HUDEP-2 (cell line): ENCODE measurements around the gene PIAS1.
A peak's percentile ranks its signal among the peaks of the same experiment; 100 is the strongest.
"Not testable (repeated sequence)": the region's sequence is repeated elsewhere in the genome, so short reads cannot be mapped to it uniquely, and the experiment has no call there.

Source experiments
- DNase-seq, 76 experiments: peaks; one replicate each; lab custom pipeline; 2025; ENCODE audit not compliant: unreplicated experiment in 76 of 76; lab: John Stamatoyannopoulos, UW

PIAS1 gene

GRCh38 chr15:68229386-68230156 lies 175.5 kb downstream of the PIAS1 start, which contains the start of gene CLN6:
Gene CLN6 (minus strand): TSS chr15:68229728. CDS start chr15:68229584, 144 bp downstream.
- peak in 73 of 76 experiments; percentile 5 to 93 (median 71) for DNase-seq

DNA sequence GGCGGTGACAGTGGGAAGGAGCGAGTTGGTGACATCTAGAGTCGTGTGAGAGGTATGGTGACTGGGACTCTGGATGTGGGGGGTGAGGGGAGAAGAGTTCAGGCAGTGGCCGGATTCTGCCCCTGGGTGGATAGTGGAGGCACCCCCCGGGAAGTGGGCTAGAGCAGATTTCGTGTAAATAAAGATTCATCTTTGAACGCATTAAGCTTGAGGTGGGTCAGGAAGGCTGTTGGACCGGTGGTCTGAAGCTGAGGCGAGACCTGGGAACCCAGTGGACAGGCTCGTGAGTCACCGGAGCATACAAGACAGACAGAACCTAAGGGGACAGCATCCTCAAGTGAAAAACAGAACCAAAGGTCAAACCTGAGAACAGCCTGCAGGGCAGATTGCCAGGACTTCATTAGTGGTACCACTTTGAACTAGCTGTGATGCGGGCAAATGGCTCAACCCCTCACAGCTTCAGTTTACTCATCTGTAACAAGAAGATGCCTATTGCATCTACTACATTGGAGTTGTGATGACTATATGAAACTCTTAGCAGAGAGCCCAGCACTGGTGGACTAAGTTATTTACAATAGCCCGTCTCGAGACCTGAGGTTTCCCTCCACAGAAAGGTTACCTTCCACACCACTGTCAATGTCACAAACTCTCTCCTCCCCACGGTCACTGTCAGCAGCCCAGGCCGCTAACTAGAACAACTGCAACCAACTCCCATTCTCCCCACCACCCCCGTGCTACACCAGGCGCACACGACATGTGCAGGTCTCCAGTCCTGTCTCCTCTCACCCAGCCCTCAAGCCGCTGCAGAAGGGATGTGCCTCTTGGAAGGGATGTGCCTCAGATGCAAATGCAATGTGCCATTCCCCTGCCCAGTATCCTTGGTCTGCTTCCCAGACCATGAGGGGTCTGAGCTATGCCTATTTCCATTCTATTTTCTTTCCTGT lies 176.3 kb downstream of the PIAS1 start:
- peak in 1 of 76 experiments; percentile 29 for DNase-seq

DNA sequence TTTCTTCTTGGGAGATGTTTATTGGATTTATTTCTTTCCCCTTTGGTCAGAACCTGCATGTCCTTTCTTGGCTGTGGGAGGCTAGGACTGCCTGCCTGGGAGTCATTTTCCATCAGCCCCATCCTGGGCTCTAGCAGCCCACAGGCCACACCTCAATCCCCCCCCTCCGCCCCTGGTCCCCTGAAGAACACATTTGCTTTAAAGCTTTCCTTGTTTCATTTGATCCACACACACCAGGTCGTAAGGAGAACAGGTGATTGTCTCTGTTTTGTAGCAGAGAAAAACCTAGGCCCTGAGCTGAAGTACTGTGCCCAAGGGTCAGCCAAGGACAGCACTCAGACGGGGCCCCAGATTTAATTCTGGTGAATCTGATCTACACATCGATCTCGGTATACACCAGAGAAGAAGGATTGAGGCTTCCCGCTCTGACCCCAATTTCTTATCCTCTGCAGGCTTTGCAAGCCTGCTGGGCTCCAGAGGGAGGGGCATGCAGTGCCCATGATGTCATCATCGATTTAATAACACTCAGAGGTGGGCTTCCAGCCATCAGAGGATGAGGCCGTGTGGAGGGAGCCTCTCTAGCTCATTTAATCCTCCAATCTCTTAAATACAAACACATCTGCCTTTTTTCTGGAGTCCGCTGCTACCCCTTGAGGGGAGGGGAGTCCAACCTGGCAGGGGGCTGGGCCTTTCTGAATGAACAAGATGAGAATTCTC lies 177.1 kb downstream of the PIAS1 start:
- DNase-seq = no peak

DNA sequence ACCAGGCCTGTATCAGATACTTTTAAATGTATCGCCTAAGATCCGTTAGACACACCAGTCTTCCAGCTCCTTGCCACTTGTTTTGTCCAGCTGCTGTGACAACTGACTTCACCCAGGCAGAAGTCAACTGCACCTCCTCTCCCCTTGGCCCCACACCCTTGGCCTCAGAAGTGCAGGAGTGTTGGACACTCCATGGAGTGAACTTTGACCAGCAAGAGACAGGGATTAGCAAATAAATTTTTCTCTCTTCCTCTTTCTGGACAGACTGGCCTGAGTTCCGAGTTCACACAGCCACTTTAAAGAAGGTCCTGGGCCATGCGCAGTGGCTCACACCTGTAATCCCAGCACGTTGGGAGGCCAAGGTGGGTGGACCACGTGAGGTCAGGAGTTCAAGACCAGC lies 178.3 kb downstream of the PIAS1 start:
- DNase-seq = no peak

DNA sequence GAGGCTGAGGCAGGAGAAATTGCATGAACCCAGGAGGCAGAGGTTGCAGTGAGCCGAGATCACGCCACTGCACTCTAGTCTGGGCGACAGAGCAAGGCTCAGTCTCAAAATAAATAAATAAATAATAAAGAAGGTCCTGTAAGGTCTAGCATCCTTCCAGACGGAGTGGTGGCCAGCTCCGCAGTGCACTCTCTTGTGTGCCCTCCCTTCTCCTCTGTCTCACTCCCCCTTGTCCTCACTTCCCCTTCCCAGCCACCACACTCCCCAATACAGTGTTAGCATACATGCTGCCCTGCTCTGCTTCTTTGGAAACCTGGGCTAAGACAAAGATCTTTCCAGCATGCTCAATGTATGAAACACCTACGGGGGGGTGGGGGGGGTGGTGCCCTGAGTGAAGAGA lies 178.8 kb downstream of the PIAS1 start:
- no peak for DNase-seq

GRCh38 chr15:68234060-68234459 lies 179.9 kb downstream of the PIAS1 start:
- no peak for DNase-seq

GRCh38 chr15:68234520-68234919 lies 180.4 kb downstream of the PIAS1 start:
- DNase-seq = not testable (repeated sequence)

DNA sequence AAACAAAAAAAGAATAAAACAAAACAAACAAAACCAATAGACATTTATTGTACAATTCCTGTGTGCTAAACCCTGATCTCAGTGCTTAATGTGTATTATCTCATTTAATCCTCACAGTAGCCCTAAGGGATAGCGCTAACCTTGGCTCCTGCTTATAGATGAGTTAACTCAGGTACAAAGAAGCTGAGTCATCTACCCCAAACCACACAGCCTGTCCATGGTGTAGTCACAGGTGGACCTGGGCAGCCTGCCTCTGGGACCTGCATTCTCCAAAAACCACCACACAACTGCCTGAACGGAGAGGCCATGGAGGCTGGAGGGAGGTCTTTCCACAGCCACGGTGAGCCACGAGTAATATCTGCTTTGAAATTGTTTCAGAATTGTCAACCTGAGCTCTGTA lies 180.9 kb downstream of the PIAS1 start:
- DNase-seq = no peak

DNA sequence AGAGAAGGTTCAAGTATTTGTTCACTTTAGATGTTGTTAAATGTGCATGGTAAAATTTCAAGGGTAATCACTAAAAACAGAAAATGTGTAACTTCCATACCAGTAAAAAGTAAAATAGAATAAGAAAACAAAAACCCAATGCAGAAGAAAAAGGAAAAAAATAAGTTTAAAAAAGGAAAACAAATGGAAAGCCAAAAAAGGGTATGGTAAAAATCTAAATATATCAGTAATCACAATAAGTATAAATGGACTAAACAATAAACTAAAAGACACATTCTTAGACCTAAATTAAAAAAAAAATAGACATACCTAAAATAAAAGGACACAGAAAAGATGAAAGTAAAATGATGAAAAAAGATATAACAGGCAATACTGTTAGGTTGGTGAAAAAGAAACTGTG lies 184.9 kb downstream of the PIAS1 start:
- no peak for DNase-seq

- no peak for DNase-seq
These were observed 187.2 kb downstream of the PIAS1 start for GRCh38 chr15:68241088-68241935.
